ENCODE measurements around the gene RUBCN.
"Not testable (repeated sequence)": the region's sequence is repeated elsewhere in the genome, so short reads cannot be mapped to it uniquely, and the experiment has no call there.

RUBCN gene

DNA sequence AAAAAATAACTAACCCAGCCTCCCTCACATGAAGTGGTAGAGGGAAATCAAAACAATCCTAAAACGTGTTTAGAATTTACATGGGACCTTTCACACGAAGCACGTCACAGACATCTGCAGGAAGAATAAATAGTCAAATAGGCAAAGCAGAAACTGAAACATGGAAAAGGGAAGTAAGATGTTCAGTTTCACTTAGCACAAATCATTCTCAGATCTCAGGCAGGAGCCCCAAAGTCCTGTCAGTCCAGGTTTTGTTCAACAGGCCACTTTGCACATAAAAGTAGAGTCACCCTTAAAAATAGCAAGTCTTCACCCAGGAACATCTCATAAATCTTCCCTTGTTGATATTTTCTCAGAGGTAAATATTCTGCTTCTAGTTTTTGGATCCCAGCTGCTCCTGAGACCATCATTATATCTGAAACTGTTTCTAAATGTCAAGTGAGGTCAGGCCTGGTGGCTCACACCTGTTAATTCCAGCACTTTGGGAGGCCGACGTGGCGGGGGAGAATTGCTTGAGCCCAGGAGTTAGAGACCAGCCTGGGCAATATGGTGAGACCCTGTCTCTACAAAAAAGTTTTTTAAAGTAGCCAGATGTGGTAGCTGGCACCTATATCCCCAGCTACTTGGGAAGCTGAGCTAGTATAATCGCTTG, 1.9 kb downstream of the RUBCN start:
- DNase-seq (ENCODE audit: low read depth): no peak

DNA sequence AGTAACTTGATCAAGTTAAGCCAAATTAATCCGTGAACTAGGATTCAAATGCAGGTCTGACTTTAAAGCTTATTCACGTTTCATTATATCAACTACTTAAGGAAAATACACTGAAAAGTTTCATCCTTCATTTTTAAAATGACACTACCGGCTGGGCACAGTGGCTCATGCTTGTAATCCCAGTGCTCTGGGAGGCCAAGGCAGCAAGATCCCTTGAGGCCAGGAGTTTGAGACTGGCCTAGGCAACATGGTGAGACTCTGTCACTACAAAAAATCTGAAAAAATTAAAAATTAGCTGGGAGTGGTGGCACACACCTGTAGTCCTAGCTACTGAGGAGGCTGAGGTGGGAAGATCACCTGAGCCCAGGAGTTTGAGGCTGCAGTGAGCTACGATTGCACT, 3.7 kb downstream of the RUBCN start:
- no peak for DNase-seq (ENCODE audit: low read depth)

DNA sequence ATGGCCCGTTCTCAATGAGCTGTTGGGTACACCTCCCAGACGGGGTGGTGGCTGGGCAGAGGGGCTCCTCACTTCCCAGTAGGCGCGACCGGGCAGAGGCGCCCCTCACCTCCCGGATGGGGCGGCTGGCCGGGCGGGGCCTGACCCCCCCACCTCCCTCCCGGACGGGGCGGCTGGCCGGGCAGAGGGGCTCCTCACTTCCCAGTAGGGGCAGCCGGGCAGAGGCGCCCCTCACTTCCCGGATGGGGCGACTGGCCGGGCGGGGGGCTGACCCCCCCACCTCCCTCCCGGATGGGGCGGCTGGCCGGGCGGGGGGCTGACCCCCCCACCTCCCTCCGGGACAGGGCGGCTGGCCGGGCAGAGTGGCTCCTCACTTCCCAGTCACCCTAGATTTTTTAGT, 5.2 kb downstream of the RUBCN start:
- not testable (repeated sequence) for DNase-seq (ENCODE audit: low read depth)

DNA sequence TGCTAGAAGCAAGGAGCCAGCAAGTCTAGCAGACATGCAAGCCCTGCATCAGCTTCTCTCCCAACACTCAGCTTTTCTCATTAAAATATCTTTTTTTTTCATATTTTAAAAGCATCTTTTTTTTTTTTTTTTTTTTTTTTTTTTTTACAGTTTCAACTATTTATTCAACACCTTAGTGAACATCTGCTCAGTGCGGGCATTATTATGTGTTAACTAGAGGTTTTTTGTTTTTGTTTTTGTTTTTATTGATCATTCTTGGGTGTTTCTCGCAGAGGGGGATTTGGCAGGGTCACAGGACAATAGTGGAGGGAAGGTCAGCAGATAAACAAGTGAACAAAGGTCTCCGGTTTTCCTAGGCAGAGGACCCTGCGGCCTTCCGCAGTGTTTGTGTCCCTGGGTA, 5.9 kb downstream of the RUBCN start:
- DNase-seq (ENCODE audit: low read depth): not testable (repeated sequence)

DNA sequence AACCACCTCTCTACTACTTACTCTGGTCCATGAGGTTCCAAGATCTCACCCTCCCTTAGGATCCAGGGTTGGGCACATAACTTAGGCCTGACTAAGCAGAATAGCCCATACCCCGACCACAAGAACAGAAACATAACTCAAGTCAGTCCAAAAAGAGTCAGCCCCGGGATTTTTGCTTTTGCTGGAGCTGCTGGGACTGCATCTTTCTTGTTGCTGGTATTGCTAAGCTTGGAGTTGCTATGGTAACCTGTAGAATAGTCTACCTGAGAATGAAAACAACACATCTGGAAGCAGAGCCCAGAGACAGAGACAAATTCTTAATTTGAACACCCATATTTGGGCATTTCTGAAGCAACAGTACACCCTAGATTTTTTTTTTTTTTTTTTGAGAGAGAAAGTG, 6.5 kb downstream of the RUBCN start:
- DNase-seq (ENCODE audit: low read depth): no peak

DNA sequence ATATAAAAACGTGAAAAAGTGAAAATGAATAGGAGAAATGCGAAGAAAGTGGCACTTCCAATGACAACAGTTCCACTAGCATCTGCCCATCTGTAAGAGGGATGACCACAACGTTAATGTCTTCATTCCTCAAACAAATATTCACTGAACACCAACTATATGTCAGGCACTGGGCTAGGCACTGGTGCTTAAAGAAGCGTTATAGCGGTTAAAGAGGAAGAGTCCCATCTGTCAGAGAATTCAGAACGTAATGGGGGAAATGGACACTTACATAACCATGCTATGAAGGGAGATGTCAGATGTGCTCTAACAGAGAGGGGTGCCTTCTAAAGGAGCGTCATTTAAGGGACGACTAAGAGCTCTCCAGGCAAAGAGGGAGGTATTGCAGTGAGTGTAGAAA, 8.2 kb downstream of the RUBCN start:
- DNase-seq (ENCODE audit: low read depth): no peak

DNA sequence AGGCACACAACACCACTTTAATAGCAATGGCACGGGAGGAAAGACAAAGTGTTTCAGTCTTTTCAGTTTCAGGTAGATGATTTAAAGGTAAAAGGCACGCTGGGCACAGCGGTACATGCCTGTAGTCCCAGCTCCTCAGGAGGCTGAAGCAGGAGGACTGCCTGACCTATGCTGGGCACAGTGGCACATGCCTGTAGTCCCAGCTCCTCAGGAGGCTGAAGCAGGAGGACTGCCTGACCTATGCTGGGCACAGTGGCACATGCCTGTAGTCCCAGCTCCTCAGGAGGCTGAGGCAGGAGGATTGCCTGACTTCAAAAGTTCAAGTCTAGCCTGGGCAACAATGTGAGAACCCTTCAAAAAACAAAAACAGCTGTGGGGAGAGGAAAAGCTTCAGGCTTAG, 8.8 kb downstream of the RUBCN start:
- not testable (repeated sequence) for DNase-seq (ENCODE audit: low read depth)

DNA sequence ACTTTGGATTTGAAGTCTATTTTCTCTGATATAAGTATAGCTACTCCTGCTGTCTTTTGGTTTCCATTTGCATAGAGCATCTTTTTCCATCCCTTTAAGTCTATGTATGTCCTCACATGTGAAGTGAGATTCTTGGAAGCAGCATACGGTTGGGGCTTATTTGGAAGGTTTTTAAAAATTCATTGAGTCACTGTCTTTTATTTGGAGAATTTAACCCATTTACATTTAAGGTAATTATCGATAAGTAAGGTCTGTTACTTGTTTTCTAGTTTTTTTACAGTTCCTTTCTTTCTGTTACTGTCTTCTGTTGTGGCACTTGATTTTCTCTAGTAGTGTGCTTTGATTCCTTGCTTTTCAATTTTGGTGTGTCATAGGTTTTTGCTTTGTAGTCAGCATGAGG, 14.0 kb downstream of the RUBCN start:
- no peak for DNase-seq (ENCODE audit: low read depth)

DNA sequence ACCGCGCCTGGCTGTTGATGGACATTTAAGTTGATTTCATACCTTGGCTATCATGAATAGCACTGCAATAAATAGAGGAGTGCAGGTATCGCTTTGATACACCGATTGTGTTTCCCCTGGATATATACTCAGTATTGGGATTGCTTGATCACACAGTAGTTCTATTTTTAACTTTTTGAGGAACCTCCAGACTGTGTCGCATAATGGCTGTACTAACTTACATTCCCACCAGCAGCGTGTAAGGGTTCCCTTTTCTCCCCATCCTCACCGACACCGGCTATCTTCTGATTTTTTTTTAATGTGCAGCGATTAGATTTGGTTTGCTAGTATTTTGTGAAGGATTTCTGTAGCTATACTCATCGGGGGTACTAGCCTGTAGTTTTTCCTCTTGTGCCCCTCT, 16.0 kb downstream of the RUBCN start:
- DNase-seq (ENCODE audit: low read depth): no peak

DNA sequence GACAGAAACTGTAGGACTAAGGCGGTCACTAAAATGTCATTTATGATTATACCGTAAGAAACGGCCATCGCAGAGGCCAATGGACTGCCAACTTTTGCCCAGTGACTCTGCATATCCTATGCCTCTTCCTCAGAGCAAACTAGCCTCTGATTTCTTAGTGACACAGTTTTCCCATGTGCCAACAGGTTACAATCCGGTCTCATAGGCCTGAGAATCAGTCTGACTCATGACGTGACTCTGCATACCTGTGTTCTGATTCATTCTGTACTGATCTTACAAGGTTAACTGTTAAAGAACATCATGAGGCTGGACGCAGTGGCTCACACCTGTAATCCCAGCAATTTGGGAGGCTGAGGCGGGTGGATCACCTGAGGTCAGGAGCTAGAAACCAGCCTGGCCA, 17.8 kb downstream of the RUBCN start:
- DNase-seq (ENCODE audit: low read depth): no peak

DNA sequence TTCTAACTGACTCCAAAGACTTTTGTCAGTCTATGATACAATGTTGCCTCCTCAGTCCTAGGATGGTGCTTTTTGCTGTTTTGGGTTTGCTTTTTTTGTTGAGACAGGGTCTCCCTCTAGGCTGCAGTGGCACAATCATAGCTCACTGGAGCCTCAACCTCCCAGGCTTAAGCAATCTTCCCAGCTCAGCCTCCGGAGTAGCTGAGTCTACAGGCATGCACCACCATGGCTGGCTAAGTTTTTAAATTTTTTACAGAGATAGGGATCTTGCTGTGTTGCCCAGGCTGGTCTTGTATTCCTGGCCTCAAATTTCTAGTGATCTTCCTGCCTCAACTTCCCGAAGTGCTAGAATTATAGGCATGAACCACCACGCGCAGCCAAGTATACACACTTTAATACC, 22.5 kb downstream of the RUBCN start:
- DNase-seq (ENCODE audit: low read depth): no peak

DNA sequence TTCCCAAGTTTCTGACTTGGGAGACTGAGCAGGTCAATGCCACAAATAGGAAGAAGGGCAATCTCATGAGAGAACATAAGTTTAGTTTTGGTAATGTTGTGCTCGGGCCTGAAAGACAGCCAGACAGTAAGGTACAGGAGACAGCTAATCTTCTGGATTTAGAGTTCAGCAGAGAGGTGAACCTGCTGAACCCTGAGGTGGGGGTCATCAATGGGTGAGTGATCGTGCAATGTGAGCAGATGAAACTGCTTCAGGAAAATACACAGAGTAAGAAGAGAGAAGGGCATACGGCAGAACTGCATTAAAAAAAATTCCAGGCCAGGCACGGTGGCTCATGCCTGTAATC, 23.3 kb downstream of the RUBCN start:
- DNase-seq (ENCODE audit: low read depth): no peak

DNA sequence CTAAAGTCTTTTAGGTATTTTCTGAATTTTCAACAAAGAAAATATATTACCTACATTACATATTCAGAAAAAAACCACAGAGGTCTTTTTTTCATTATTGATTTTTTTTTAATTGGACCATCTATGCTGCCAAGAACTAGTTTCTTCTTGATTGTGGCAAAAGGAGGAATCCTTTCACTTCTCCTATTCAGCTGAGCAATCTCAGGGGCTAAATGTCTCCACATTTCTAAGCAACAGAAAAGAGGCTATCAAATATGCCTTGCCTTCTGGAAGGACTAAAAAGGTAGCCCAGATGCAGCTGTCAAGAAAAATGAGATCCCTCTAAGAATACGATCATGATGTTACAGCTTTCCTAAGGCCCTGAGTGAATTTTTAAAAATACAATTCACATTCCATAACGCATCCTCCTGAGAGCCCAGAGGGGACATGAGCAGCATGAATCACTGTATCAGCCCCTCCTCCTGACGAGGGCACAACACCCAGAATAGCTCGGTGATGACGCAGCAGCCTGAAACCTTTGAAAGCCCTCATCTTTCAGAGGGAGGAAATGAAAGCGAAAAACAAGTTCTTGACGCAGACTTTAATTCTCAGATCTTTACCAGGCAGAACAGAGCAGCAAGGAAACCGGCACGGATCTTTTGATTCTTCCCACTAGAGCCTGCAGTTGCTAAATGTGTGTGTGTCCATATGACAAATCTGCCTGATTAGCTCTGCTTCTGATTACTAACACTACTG, 24.6 kb downstream of the RUBCN start:
- peak; percentile 62 for DNase-seq (ENCODE audit: low read depth)

DNA sequence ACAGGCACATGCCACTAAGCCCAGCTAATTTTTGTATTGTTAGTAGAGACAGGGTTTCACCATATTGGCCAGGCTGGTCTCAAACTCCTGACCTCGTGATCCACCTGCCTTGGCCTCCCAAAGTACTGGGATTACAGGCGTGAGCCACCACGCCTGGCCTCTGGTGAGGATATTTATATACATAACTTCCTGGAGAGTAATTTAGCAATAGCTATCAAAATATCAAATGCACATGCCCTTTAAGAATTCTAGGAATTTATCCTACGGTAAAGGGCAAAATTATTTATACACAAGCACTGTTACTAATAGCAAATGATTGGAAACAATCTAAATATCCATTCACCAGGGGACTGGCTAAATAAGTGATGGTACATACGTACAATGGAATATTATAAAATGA, 25.7 kb downstream of the RUBCN start:
- DNase-seq (ENCODE audit: low read depth): not testable (repeated sequence)

DNA sequence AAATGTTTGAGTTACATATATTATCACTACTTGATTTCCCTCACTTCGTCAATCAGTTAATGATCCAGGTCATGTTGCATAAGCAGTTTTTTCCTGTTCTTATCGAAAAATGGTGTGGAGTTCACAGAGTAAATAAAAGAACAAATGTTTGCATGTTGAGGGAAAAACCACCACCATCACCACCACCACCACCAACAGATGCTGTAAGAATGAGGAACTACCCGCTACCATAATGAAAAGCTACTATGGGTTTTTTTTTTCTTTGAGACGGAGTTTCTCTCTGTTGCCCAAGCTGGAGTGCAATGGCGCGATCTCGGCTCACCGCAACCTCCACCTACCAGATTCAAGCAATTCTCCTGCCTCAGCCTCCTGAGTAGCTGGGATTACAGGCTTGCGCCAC, 27.6 kb downstream of the RUBCN start:
- DNase-seq (ENCODE audit: low read depth): no peak

DNA sequence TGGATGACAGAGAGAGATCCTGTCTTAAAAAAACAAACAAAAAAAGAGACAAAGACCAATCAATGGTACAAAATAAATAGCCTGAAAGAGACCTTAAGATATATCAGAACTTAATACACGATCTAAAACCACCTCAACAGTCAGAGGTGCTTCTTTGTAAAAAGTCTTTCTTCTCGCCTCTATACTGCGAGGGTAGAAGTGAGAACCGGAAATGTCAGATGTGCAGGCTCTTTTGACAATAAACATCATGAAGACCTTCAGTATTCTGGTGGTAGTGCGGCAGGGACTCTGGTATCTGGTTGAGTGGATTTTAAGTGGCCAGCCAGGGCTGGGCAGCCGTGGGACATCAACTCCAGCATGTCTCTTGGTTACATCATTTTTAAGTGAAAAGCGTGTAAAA, 30.0 kb downstream of the RUBCN start:
- no peak for DNase-seq (ENCODE audit: low read depth)

DNA sequence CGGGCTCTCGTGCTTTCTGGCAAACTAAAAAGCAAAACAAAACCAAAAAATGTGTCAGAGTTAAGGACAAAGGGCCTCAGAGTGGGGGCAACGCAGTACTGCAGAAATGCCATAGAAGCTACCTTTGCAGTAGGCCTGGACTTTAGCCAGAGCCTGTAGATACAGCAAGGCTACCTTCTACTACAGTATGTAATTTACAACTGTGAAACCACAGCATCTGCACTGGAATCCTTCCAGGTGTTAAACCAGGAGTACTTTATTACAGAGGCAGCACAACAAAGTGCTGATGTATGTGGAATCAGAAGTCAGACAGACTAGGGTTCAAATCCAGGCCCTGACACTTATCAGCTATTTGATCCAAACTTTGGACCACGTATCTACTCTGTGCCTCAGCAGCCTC, 34.9 kb downstream of the RUBCN start:
- DNase-seq (ENCODE audit: low read depth): no peak

DNA sequence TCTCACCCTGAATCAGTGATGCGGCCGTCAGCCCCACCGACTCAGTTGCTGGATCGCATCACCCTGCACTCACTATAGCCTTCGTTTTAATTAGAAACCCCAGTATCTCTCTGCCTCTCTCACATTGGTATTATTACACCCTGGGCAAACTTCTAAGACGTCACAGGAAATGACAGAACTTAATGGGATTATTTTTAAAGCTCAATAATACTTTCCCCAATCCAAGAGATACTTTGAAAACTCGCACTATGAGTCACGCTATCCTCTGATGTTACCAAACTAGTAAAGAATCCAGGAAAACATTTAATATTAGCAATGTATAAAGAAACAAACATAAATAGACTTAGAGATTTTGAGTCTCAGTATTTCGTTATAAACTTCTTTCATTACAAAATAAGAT, 36.6 kb downstream of the RUBCN start:
- no peak for DNase-seq (ENCODE audit: low read depth)

DNA sequence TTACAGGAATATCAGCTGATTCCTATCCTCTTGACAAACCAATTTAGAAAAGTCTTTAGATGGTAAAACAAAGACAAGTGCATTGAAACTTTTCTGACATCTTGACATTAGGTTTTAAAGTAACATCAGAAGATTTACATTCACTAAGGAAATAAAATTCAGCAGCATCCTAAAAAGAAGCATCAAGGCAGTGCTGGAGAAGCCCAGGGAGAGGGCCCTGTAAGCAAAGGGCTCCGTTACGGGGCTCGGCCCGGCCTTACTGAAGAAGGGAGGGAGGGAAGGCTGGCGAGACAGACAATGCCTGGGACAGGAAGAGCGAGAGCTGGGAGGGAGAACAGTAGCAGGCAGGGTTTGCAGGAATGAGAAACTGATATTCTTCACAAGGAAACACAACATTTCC, 39.3 kb downstream of the RUBCN start:
- DNase-seq (ENCODE audit: low read depth): no peak

DNA sequence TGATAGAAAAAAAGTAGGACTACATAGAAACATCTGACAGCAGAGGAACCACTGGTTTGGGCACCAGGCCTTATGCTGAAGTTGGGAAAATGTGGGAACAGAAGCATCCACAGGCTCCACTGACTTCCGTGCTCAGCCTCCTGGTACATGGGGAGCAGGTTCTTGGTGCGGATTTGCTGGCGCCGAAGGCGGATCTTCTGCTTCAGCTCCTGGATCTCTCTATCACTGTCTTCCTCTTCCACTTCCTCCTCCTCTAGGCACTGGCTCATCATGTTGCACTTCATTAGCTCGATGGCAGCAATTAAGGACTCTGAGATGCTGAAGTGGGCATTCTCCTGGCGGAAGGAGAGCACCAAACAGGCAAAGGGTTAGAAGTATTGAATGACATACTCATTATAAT, 42.5 kb downstream of the RUBCN start:
- DNase-seq (ENCODE audit: low read depth): no peak

DNA sequence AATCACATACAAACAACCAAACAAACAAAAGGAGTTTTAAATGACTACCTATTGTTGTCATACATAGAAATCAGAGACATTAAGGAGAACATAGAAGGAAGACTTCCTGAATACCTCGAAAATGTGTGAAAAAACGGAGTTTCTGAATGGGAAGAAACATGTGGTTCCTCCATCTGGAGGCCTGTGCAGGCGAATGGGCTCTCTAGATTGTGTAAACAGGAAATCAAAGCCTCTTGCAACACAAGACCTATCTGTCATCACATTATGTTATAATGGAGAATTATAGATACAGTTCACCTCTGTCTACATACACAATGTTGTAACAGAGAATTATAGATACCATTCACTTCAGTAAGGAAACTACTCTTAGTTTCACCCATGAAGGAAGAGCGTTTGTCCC, 44.1 kb downstream of the RUBCN start:
- no peak for DNase-seq (ENCODE audit: low read depth)

DNA sequence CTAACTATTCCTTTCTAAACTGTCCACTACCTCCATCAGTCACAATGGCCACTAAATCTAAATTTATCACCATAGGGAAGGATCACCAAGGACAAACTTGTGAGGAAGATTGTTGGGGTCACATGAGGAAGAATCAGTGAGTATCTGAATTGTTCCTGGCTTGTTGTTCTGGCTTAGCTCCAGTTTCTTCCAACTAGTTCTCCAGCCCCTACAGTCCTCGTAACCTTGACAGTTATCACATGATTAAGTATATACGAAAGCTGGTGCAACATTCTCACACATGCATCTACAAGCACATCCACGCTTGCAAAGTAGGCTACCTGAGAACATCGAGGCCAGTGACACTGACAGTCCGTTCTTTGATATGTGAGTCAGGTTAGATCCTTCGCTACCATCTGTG, 46.0 kb downstream of the RUBCN start:
- DNase-seq (ENCODE audit: low read depth): no peak

DNA sequence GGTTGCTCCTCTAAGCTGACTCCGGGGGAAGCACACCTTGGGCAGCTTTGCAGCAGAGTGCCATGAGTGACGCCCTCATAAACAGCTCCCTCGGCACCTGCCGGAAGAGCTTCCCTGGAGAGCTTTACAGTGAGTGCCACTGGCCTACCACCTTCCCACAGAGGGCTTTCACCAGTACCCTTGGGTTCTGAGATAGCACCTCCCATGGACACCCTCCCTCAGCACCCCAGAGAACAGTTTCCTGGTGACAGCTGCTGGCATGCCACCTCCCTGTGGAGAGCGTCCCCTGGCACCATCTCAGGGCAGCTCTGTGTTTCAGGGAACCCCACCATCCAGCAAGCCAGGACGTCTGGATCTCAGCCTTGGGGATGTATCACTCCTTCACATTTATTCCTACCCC, 49.1 kb downstream of the RUBCN start:
- DNase-seq (ENCODE audit: low read depth): no peak

DNA sequence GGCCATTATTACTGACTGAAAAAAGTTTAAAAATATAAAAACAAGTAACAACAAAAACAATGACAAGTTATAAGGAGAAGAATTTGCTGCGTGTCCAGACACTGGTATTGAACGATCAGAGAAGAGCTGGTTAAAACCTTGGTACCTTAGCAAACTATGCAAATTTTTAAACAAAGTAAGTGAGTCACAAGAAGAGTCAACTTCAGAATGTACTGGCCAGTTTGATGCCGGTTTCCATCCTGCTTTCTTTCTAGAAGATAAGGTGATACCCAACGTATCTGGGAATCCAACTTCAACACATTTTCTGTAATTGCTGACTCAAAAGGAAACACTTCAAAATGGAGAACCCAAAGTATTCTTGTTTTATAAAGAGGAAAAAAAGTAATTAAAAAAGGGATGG, 49.8 kb downstream of the RUBCN start:
- no peak for DNase-seq (ENCODE audit: low read depth)
